GM19328 (cell line): Measurements from ENCODE around the gene TCOF1.

ENCODE experiments used
- ATAC-seq: cut with Tn5 transposase; IDR thresholded peaks from one replicate; pipeline ENCODE4 v1.9.1; 2021; ENCODE audit warnings: mild to moderate bottlenecking, moderate library complexity; ENCODE audit not compliant: unreplicated experiment

TCOF1 gene

DNA sequence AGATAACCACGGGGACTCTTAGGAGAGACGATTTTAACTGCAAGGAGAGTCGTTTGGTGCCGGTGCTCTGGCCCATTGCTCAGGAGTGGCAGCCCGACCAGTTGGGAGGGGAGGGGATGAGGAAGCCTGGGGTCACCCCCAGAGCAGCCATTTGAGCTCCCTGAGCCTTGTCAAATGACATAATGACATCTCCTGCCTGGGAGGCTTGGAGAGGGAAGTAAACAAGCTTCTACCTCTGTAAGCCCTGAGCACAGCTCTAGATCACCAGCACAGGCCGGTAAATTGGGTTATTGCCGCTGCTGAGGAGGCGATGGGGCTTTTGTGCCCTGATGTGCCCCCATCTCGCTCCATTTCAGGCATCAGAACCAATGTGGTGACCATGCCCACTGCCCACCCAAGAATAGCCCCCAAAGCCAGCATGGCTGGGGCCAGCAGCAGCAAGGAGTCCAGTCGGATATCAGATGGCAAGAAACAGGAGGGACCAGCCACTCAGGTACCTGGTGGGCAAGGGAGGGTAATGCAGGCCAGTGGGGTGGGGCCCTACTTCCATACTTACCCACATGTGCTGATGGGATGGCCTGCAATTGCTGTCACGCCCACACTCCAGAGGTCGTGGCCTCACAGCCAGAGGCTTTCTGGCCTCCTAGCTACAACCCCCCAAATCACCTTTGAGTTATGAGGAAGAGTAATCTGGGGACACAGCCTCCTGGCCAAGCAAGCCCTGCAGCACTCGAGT lies 32.2 kb downstream of the TCOF1 start:
- no peak for ATAC-seq

DNA sequence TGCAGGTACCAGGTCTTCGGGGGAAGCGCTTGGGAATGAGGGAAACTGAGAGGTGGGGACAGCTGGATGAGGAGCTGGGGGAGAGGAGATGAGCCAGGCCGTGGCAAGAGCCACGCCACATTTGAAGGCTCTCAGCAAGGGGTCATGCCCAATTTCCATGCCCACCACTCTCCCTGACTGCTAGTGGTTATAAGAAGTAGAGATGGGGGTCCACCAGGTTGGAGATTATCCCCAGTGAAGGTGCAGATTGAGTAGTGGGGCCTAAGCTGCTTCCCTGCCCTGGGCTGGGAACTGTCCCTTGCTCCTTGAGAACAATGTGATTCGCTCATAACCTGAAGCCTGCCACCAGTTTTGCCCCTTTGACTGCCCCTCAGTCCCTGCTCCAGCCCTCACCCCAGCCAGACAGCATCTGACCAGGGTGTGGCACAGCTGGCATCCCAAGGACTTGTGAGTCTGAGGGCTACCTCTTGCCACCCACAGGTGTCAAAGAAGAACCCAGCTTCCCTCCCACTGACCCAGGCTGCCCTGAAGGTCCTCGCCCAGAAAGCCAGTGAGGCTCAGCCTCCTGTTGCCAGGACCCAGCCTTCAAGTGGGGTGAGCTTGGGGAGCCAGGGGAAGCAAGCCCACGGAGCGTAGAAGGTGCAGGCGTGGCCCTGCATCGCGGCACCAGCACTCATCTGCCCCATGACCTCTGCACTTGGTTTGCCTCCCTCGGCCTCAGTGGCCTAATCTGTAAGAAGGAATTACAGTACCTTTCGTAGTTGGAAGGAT lies 33.8 kb downstream of the TCOF1 start:
- ATAC-seq, result no peak

DNA sequence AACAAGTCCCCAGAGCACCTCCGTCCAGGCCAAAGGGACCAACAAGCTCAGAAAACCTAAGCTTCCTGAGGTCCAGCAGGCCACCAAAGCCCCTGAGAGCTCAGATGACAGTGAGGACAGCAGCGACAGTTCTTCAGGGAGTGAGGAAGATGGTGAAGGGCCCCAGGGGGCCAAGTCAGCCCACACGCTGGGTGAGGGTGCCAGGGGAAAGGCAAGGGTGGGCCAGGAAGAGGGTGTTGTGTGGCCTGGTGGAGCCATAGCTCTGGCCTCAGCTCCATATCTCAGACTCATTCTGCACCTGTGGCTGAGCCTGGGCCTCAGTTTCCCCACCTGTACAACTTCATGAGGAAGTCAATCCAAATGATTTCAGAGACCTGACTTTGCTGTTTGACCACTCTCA lies 34.5 kb downstream of the TCOF1 start:
- ATAC-seq, result no peak

DNA sequence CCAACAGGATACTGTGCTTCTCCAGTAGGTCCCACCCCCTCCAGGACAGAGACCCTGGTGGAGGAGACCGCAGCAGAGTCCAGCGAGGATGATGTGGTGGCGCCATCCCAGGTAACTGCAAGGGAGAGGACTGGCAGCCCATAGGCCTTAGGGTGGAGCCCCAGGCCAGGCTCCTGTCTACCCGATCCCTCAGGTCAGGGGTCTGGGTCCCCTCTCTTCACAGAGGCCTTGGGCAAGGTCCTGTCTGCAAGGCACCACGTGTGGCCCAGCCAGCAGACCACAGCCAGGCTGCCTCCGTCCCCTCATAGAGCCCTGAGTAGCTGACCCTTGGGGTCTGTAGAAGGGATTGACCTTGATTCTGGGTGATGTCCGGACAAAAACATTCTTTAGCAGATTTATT lies 35.2 kb downstream of the TCOF1 start:
- no peak for ATAC-seq

DNA sequence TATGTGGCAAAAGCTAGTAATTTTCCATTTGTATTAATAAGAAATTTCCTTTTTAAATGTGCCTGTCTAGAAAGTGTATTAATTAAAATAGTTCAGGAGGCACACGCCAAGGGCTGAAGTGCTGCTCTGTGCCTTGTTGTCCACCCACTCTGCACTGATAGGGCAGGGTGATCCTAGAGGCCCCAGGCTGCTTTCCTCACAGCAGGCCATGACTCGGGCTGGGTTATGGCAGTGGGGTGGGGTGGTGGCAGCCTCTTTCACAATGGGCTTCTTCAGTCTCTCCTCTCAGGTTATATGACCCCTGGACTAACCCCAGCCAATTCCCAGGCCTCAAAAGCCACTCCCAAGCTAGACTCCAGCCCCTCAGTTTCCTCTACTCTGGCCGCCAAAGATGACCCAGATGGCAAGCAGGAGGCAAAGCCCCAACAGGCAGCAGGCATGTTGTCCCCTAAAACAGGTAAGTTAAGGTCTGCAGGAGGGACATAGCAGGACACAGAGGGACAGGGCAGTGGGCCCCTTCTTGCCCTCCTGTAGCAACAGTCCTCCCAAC lies 35.7 kb downstream of the TCOF1 start:
- ATAC-seq, result no peak

DNA sequence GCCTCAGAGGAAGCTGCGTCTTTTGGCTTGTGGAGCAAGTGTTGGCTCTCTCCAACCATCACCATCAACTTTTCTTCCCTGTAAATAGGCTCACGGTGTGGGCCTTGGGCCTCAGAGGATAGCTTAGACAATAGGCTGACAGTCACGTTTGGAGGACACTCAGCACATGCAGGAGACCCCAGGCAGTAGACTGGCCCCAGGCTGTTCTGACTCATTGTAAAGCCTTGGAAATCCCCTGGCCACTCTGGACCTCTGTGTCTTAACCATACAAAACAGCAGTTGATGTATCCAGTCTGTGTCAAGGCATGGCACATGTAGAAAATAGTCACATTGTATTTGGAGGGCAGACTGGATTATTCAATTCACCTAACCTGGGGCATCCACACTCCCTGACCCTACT lies 36.6 kb downstream of the TCOF1 start:
- ATAC-seq, result no peak

DNA sequence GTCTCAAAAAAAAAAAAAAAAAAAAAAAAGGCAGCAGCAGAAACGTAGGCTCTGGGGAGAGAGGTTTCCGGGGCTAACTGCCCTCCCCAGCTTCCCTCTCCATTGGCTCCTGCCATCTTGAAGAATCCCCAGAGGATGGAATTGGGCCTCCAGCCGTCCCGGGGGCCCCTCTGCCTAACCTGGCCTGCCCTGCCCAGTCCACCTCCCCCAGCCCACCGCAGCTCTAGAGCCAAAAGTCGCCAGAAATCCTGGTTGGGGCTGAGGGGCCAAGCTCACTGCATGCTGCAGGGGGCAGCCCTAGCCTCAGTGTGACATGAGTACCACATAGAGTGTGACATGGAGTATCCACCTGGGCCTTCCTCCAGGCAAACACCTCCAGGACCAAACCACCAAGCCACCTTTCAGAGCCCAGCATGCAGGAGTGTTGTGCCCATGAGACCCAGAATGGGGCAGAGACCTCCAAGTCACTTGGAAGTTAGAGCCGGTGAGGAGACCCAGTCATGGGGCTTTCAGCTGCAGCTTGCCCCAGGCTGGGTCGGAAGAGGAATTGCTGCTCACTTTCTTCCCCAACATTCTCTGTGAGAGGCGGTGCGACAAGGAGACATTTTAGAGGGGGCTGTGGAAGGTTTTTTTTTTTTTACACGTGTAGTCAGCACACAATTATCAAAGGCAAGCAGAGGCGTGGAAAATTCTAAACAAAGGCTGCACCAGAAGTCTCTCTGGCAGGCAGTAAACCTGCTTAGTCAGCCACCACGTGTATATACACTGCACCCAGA lies 37.6 kb downstream of the TCOF1 start:
- ATAC-seq, result no peak

DNA sequence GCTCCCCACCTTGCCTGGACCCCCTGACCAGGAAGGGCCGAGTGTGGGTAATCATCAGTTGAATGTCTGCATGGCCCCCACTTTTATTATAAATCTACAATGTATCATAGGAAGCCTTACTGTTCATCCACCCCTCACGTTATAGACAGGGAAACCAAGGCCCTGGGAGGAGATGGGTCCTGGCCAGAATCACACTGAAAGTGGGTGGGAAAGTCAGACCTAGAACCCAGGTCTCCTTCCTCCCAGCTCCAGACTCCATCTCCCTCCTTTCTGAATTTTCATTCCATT lies 38.1 kb downstream of the TCOF1 start:
- no peak for ATAC-seq

DNA sequence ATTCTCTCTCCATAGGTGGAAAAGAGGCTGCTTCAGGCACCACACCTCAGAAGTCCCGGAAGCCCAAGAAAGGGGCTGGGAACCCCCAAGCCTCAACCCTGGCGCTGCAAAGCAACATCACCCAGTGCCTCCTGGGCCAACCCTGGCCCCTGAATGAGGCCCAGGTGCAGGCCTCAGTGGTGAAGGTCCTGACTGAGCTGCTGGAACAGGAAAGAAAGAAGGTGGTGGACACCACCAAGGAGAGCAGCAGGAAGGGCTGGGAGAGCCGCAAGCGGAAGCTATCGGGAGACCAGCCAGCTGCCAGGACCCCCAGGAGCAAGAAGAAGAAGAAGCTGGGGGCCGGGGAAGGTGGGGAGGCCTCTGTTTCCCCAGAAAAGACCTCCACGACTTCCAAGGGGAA lies 38.8 kb downstream of the TCOF1 start:
- no peak for ATAC-seq

DNA sequence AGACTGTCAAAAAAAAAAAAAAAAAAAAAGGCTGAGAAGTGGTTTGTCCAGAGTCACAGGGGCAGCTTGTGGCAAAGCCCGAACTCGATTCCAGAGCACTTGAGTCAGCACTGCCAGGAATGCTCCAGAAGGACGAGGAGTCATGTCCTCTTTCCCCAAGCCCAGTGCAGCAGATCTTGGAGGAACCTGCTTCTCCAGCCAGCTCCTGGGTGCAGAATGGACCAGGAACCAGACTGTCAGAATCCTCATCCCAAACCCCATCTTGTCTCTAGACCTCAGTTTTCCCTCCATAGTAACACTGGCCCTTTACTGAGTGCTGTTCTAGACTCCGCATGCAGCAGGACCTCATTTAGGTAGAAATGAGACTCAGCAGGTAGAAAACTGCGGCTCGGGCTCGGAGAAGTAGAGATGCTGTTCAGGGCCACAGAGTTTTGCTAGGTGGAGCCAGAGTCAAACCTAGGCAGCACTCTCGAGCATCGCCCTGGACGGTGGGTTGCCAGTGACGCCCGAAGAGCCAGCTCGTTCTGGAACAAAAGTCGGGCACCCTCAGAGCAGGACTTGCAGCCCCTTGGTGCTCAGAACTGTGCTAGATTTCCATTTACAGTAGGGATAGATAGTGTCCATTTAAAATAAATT lies 39.8 kb downstream of the TCOF1 start:
- ATAC-seq, result no peak

DNA sequence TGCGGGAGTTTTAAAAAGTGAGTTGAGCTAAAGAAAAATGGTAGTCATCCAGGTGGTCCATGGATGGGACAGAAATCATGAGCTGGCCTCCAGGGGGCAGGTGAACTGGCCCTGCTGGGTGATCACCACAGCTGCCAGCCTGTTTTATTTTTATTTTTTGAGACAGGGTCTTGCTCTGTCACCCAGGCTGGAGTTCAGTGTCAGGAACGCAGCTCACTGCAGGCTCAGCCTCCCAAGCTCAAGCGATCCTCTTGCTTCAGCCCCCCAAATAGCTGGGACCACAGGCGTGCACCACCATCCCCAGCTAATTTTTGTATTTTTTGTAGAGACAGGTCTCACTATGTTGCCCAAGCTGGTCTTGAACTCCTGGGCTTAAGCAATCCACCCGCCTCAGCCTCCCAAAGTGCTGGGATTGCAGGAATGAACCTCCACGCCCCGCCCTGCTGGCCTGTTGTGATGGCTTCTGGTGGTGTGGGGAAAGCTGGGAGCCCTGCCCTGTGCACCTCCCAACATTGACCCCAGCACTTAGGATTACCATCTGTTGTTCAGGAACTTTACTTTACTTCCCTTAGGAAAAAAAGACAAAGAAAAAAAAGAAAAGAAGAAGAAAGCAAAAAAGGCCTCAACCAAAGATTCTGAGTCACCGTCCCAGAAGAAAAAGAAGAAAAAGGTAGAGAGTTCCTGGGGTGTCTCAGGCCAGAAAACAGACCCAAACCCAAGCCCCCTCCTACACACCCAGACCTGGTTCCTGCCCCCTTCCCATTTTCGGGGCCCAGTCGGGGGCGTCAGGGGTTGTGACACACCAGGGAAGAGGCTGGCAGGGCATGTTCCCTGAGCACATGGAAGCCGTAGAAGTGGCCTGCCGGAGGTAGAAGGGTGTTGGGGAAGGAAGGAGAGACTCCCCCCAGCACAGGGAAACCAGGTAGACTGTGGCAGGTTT lies 40.6 kb downstream of the TCOF1 start:
- no peak for ATAC-seq

DNA sequence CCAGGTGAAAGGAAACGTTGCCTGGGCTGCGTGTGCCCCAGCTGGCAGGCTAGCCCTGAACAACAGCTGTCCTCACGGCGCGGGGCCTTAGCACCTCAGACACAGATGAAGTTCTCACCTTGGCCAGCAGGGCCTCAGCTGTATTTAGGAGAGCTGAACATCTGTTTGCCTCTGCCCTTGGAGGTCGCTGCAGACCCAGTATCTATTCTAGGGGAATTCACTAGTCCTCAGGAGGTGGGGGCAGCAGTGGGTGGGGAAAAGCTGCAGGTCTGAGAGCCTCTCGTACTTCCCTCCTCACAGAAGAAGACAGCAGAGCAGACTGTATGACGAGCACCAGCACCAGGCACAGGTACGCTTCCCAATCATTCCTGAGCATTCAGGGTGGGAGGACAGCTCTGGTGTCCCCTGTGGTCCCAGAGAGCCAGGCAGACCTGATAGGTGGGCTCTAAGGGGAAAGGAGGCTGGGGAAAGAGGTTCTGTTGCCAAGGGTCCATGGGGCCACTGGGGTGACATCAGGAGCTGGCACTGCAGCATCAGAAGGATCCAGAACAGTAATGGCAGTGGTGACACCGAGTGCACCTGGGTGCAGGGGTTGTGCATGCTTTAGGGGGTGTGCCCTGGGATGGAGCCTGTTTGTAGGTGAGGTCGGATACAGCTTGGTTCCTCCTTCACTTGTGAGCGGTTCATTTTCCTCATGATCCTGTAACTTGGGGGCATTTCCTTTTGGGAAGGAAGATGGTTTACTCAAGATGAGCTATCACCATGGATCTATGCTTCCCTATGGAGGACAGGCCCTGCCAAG lies 41.4 kb downstream of the TCOF1 start:
- peak; percentile 59 for ATAC-seq

DNA sequence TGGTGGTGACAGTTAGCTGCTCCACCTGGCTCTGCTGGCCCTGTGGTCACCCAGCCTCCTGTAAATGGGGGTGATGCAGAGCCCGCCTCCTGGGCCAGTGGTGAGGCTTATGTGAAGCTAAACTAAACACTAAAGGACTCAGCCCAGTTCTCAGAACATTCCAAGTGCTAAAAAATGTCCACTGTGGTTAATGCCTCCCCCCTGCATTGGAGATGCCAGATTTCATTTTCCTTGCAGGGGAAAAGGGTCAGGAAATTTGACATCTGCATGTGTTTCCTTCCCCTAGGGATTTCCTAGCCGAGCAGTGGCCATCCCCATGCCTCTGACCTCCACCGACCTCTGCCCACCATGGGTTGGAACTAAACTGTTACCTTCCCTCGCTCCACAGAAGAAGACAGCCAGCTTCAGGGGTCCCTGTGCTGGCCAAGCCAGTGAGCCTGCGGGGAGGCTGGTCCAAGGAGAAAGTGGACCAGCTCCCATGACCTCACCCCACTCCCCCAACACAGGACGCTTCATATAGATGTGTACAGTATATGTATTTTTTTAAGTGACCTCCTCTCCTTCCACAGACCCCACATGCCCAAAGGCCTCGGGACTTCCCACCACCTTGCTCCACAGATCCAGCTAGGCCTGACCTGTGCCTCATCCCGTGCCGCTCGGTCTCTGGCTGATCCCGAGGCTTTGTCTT lies 42.2 kb downstream of the TCOF1 start:
- ATAC-seq, result no peak

DNA sequence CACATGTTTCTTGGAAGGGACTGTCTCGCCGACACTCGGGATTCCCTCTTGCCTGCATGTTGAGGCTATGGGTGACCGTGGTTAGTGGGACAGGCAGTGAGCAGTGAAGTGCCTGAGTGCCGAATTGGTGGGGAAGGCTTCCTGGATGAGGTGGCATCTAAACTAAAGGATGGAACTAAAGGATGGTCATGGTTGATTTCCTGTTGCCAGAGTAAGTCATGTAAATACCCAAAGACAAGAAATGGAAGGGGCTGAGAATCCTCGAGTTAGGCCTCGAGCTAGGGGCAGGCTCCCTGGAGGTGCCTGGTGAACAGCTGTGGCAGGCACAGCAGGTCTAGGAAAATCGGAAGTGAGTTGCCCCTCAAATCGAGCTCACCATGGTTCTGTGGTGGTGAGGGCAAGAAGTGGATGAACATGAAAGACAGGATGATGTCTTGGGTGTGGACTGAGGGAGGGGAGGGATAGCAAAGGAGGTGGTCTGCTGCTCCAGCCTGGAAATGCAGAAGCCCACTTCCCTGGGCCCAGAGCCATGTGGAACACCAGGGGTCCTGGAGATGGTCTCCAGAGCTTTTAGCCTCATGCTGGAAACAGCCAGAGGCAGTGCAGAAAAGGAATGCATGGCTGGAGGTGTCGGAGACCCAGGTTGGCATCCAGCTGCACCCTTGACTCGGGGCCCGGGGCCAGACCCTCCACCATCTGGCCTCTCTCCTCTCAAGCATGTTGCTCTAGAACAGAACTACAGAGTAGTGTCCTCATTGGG lies 43.0 kb downstream of the TCOF1 start:
- ATAC-seq, result no peak

DNA sequence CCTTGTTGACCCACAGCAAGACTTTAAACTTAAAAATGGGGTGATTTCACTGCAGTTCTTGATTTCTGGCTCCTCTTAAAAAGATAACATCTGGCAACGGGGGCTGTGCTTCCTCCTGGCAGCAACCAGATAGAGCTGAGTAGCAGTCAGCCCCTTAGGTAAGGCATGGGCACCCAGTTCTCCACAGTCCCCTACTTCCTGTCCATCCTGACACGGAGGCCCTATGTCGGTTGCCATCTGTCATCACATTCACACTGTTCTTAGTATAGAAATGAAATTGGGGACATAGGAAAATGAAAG lies 43.5 kb downstream of the TCOF1 start:
- ATAC-seq, result no peak

DNA sequence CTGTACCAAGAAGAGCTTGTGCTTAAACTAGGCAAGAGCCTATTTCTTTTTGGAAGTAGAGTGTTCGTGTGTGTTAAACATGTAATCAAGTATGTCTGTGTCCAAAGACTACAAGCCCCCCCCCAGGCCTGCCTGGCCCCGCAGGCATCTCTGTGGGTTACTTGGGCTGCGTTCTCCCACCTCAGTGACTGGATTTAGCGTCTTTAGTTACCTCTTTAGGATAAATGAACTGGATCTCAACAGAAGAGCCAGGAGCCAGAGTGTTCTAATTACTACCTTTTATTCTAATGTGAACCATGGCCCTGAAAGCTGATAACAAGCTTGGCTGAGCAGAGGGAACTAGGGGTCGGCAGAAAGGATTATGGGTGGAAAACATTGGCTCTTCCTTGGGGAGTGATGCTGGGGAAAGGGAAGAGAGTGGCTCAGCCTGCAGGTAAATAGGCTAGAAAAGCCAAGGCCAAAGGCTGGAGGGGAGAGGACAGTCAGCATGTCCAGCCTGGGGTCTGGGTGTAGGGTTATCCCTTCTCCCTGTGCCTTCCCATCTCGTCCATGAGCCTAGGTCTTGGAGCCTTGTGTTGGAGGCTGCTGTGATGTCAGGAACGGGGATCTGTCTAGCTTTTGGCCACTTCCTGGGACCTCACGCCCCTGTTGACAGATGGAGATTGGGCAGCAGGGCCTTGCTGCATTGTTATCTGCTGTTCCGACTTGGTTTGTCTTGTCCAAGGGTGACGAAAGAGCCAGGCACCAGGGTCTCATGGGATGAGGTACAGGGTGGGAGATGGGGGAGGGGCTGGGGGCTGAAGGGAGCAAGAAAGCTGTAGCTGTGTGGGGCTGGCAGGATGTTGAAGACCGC lies 44.1 kb downstream of the TCOF1 start:
- no peak for ATAC-seq

DNA sequence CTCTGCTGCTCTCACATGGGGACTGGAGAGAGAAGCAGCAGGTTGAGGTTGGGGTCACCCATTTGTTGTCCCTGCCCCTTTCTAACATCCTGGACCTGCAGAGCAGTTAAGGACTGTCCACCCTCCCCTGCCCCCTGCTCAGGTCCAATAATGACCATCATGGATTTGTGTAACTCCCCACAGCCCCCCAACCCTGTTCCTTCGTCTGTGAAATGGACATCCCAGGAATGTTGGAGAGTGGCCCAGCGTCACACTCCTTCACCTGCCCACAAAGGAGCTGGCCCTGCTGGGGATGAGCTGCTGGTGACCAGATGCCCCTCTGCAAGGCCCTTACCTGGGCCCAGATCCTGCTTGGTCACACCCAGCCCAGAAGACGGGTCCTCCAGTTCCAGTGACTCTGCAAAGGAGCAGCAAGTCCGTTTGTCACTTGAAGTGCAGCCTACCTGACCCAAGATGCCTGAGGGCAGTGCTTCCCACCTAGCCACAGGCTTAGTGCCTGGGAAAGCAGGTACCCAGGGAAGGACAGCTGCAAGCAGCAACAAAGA lies 44.8 kb downstream of the TCOF1 start:
- no peak for ATAC-seq
